IPS-18a (cell line): ENCODE measurements around the gene TNS2.
"Not testable (repeated sequence)": the region's sequence is repeated elsewhere in the genome, so short reads cannot be mapped to it uniquely, and the experiment has no call there.

Experiments used
- H3K27ac ChIP-seq: one replicate; pipeline ENCODE4 v1.5.1; 2013; ENCODE audit warnings: low read length
- H3K27me3 ChIP-seq: one replicate; pipeline ENCODE4 v1.6.1; 2013; ENCODE audit warnings: mild to moderate bottlenecking, low read length; ENCODE audit not compliant: control insufficient read depth, insufficient read depth
- H3K36me3 ChIP-seq: one replicate; pipeline ENCODE4 v1.6.1; 2013; ENCODE audit warnings: low read depth, low read length; ENCODE audit not compliant: control insufficient read depth
- H3K4me1 ChIP-seq: one replicate; pipeline ENCODE4 v1.6.1; 2013; ENCODE audit warnings: low read depth, low read length; ENCODE audit not compliant: control insufficient read depth
- H3K4me3 ChIP-seq: one replicate; pipeline ENCODE4 v1.5.1; 2013; ENCODE audit warnings: low read length
- H3K9ac ChIP-seq: one replicate; pipeline ENCODE4 v1.6.1; 2013; ENCODE audit warnings: mild to moderate bottlenecking, low read length, moderate library complexity
- H3K9me3 ChIP-seq: one replicate; pipeline ENCODE4 v1.6.1; 2013; ENCODE audit warnings: low read depth, low read length; ENCODE audit not compliant: control insufficient read depth

The TNS2 gene

GRCh38 chr12:53049571-53050318 lies at the start of gene TNS2:
Gene TNS2 (plus strand): TSS chr12:53050065. CDS start chr12:53050186, 121 bp downstream.
- Histone ChIP-seq H3K4me3 (peak within 1 kb of the TSS; percentile 23), H3K27ac (no peak within 1 kb of the TSS), H3K27me3 (peaks cover 14% of the 10 kb centered on the region), H3K36me3 (no peaks in the 10 kb centered on the region), H3K9ac (no peak within 1 kb of the TSS), H3K4me1 (peaks cover 49% of the 10 kb centered on the region), H3K9me3 (no peaks in the 10 kb centered on the region)

- peak overlapping the region; percentile 90 for H3K9ac ChIP-seq
- peak overlapping the region; percentile 100 for H3K4me3 ChIP-seq
- peaks cover 18% of the 10 kb centered on the region for H3K36me3 ChIP-seq
- no peaks in the 10 kb centered on the region for H3K27me3 ChIP-seq
- peak overlapping the region; percentile 42 for H3K27ac ChIP-seq
- no peaks in the 10 kb centered on the region for H3K9me3 ChIP-seq
- peaks cover 24% of the 10 kb centered on the region for H3K4me1 ChIP-seq
These were observed 45.7 kb upstream of the TNS2 start for GRCh38 chr12:53004178-53004577.

GRCh38 chr12:53004582-53004981 lies 45.3 kb upstream of the TNS2 start:
- Histone ChIP-seq H3K27me3 (no peaks in the 10 kb centered on the region), H3K9me3 (no peaks in the 10 kb centered on the region), H3K9ac (peak overlapping the region; percentile 90), H3K4me3 (peak overlapping the region; percentile 100), H3K36me3 (peaks cover 21% of the 10 kb centered on the region), H3K27ac (no peak overlapping the region), H3K4me1 (peaks cover 27% of the 10 kb centered on the region)

GRCh38 chr12:53005215-53005985 lies 44.5 kb upstream of the TNS2 start:
- Histone ChIP-seq H3K9me3 (no peaks in the 10 kb centered on the region), H3K27ac (peak overlapping the region; percentile 87), H3K4me1 (peaks cover 33% of the 10 kb centered on the region), H3K36me3 (peaks cover 29% of the 10 kb centered on the region), H3K4me3 (peak overlapping the region; percentile 100), H3K9ac (peak overlapping the region; percentile 90), H3K27me3 (no peaks in the 10 kb centered on the region)

- H3K4me3 ChIP-seq = peak within 1 kb of the TSS; percentile 100
- H3K36me3 ChIP-seq = peaks cover 37% of the 10 kb centered on the region
- H3K9me3 ChIP-seq = no peaks in the 10 kb centered on the region
These were observed 43.7 kb upstream of the TNS2 start, which contains the start of gene EIF4B for GRCh38 chr12:53005986-53006809. Gene EIF4B (plus strand): TSS chr12:53006456. CDS start chr12:53006484, 28 bp downstream.

GRCh38 chr12:53006810-53007309 lies 43.0 kb upstream of the TNS2 start:
- H3K9me3 ChIP-seq = no peaks in the 10 kb centered on the region
- H3K27ac ChIP-seq = peak overlapping the region; percentile 100
- peaks cover 43% of the 10 kb centered on the region for H3K36me3 ChIP-seq
- H3K9ac ChIP-seq = peak overlapping the region; percentile 100
- H3K4me1 ChIP-seq = peaks cover 33% of the 10 kb centered on the region
- peak overlapping the region; percentile 100 for H3K4me3 ChIP-seq
- no peaks in the 10 kb centered on the region for H3K27me3 ChIP-seq

More at GRCh38 chr12:53005986-53006809, 43.7 kb upstream of the TNS2 start, which contains the start of gene EIF4B:
- Histone ChIP-seq H3K27ac (peak within 1 kb of the TSS; percentile 100), H3K27me3 (no peaks in the 10 kb centered on the region), H3K9ac (peak within 1 kb of the TSS; percentile 100), H3K4me1 (peaks cover 33% of the 10 kb centered on the region)

GRCh38 chr12:53007343-53007742 lies 42.5 kb upstream of the TNS2 start:
- Histone ChIP-seq H3K9ac (peak overlapping the region; percentile 100), H3K4me1 (peaks cover 33% of the 10 kb centered on the region), H3K27me3 (no peaks in the 10 kb centered on the region), H3K9me3 (no peaks in the 10 kb centered on the region), H3K36me3 (peaks cover 44% of the 10 kb centered on the region), H3K27ac (peak overlapping the region; percentile 100), H3K4me3 (peak overlapping the region; percentile 100)

- not testable (repeated sequence) for H3K9me3 ChIP-seq, H3K27ac ChIP-seq, H3K27me3 ChIP-seq
- H3K4me1 ChIP-seq = peaks cover 33% of the 10 kb centered on the region
- peak overlapping the region; percentile 100 for H3K9ac ChIP-seq
- H3K36me3 ChIP-seq = peaks cover 51% of the 10 kb centered on the region
- peak overlapping the region; percentile 100 for H3K4me3 ChIP-seq
These were observed 41.1 kb upstream of the TNS2 start for GRCh38 chr12:53008760-53009159.

GRCh38 chr12:53010955-53011354 lies 38.9 kb upstream of the TNS2 start:
- Histone ChIP-seq H3K9ac (no peak overlapping the region), H3K9me3 (no peaks in the 10 kb centered on the region), H3K27me3 (no peaks in the 10 kb centered on the region), H3K36me3 (peaks cover 65% of the 10 kb centered on the region), H3K4me1 (peaks cover 21% of the 10 kb centered on the region), H3K4me3 (no peak overlapping the region), H3K27ac (peak overlapping the region; percentile 6)

- H3K9me3 ChIP-seq = no peaks in the 10 kb centered on the region
- H3K4me3 ChIP-seq = no peak overlapping the region
- no peak overlapping the region for H3K9ac ChIP-seq
- no peaks in the 10 kb centered on the region for H3K27me3 ChIP-seq
- H3K36me3 ChIP-seq = peaks cover 75% of the 10 kb centered on the region
- H3K4me1 ChIP-seq = peaks cover 21% of the 10 kb centered on the region
- no peak overlapping the region for H3K27ac ChIP-seq
These were observed 38.0 kb upstream of the TNS2 start for GRCh38 chr12:53011889-53012288.

- Histone ChIP-seq H3K9ac (no peak overlapping the region), H3K9me3 (no peaks in the 10 kb centered on the region), H3K36me3 (peaks cover 79% of the 10 kb centered on the region), H3K27ac (no peak overlapping the region), H3K4me3 (no peak overlapping the region), H3K4me1 (peaks cover 16% of the 10 kb centered on the region), H3K27me3 (no peaks in the 10 kb centered on the region)
These were observed 36.9 kb upstream of the TNS2 start for GRCh38 chr12:53012928-53013327.
